ENCODE data around the gene FBLN2.

DNA sequence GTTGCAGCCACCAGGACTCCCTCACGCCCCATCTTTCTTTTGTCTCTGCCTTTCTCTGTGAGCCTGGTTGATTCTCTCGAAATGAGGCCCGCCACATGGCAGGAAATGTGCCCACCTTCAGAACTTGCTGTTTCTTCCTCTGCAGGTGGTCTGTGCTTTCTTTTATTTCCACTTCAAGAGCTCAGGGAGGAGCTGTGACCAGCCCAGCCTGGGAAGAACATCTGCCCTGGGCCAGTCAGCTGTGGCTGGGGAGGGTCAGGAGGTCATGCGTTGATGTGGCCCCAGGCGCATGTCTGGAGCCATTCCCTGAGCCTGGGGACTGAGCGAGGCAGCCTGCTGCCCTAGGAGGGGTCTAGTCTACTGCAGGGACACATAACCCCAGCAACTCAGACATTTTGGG, 8.0 kb downstream of the FBLN2 start:
- TF ChIP-seq, protein P1, sequence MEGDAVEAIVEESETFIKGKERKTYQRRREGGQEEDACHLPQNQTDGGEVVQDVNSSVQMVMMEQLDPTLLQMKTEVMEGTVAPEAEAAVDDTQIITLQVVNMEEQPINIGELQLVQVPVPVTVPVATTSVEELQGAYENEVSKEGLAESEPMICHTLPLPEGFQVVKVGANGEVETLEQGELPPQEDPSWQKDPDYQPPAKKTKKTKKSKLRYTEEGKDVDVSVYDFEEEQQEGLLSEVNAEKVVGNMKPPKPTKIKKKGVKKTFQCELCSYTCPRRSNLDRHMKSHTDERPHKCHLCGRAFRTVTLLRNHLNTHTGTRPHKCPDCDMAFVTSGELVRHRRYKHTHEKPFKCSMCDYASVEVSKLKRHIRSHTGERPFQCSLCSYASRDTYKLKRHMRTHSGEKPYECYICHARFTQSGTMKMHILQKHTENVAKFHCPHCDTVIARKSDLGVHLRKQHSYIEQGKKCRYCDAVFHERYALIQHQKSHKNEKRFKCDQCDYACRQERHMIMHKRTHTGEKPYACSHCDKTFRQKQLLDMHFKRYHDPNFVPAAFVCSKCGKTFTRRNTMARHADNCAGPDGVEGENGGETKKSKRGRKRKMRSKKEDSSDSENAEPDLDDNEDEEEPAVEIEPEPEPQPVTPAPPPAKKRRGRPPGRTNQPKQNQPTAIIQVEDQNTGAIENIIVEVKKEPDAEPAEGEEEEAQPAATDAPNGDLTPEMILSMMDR (IDR thresholded peaks at IDR 0.05 in 2 of 3, conservative IDR thresholded peaks at IDR 0.05 in 1 of 3; ENCODE audit: control insufficient read depth in 2 of 3, extremely low read depth in 1 of 3, insufficient read depth in 1 of 3, low read depth in 3 of 3, low read length in 3 of 3), result no peak
- TF ChIP-seq TARDBP (IDR thresholded peaks at IDR 0.05; ENCODE audit: borderline replicate concordance), result no peak
- TF ChIP-seq TAF1 (IDR thresholded peaks at IDR 0.05; ENCODE audit: borderline replicate concordance, low read depth, low read length), result no peak

All from GM12878 (cell line).